ENCODE measurements around the gene VPS13D.

The VPS13D gene

GRCh38 chr1:12200208-12200607 is 29.6 kb upstream of the VPS13D start:
- no peak for TF ChIP-seq CTCF (IDR thresholded peaks at IDR 0.05; ENCODE audit: borderline replicate concordance, control extremely low read depth, extremely low read depth, insufficient read depth, missing control alignments)
- in situ Hi-C loops (cut with MboI; ENCODE audit: low sequenced_read_pairs, unreplicated experiment): loop anchor here (5.0 kb wide), 1 partner anchor 73 kb away; no protein-coding TSS in a partner anchor
- no peak for DNase-seq (ENCODE audit: low spot score)

DNA sequence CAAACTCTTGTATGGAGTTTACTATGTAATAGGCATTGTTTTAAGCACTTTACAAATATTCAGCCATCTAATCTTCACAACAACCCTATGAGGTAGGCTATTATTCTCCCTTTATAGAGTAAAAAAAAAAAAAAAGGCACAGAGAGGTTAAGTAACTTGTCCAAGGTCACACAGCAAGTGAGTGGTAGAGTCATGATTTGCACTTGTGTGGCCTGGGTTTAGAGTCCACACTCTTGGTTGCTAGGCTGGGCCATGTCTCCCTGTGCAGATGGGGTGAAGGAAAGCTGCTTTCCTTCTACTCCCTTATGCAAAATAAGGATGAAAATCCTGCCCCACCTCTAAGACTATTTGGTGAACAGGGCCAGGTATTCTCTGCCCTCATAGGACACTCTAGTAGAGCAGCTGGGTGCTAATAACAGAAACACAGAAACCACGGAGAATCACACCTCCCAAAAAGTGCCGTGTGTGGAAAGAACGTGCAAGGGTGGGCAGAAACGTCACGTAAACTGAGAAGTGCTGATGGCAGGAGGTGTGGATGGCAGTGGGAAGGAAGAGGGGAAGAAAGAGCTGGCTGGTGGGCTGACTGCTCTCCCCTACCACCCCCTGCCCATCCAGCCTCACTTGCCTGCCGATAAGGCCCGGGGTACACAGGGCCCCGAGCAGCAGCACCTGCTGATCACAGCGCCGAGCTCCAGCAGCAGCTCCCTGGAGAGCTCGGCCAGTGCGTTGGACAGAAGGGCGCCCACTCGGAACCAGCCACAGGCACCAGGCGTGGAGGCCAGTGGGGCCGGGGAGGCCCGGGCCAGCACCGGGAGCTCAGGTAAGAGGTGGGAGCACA is 28.3 kb upstream of the VPS13D start:
- no peak for TF ChIP-seq CTCF (IDR thresholded peaks at IDR 0.05; ENCODE audit: borderline replicate concordance, control extremely low read depth, extremely low read depth, insufficient read depth, missing control alignments)
- DNase-seq (ENCODE audit: low spot score): no peak
- in situ Hi-C loops (cut with MboI; ENCODE audit: low sequenced_read_pairs, unreplicated experiment): loop anchor here (5.0 kb wide), 1 partner anchor 74 kb away; no protein-coding TSS in a partner anchor

GRCh38 chr1:12202190-12202497 is 27.7 kb upstream of the VPS13D start:
- TF ChIP-seq CTCF (IDR thresholded peaks at IDR 0.05; ENCODE audit: borderline replicate concordance, control extremely low read depth, extremely low read depth, insufficient read depth, missing control alignments): no peak
- DNase-seq (ENCODE audit: low spot score): no peak

DNA sequence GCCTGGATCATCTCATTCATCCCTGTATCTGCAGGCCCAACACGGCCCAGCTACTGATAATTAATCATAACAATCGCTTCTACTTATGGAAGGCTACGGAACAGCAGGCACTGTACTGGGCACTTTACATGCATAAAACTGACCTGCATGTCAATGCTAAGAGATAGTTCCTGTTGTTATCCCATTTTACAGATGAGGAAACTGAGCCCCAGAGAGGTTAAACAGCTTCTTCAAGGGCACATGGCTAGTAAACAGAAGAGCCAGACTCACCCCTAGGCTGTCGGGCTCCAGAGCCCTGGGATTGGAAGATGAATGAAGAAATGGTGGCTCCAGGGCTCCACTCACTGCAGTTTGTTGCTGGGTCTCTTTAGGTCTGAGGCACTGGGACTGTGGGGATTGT is 27.3 kb upstream of the VPS13D start:
- no peak for DNase-seq (ENCODE audit: low spot score)
- TF ChIP-seq CTCF (IDR thresholded peaks at IDR 0.05; ENCODE audit: borderline replicate concordance, control extremely low read depth, extremely low read depth, insufficient read depth, missing control alignments): no peak
- in situ Hi-C loops (cut with MboI; ENCODE audit: low sequenced_read_pairs, unreplicated experiment): loop anchor here (5.0 kb wide), 1 partner anchor 75 kb away; no protein-coding TSS in a partner anchor

More at GRCh38 chr1:12202190-12202497, 27.7 kb upstream of the VPS13D start:
- in situ Hi-C loops (cut with MboI; ENCODE audit: low sequenced_read_pairs, unreplicated experiment): loop anchor here (5.0 kb wide), 1 partner anchor 75 kb away; no protein-coding TSS in a partner anchor

DNA sequence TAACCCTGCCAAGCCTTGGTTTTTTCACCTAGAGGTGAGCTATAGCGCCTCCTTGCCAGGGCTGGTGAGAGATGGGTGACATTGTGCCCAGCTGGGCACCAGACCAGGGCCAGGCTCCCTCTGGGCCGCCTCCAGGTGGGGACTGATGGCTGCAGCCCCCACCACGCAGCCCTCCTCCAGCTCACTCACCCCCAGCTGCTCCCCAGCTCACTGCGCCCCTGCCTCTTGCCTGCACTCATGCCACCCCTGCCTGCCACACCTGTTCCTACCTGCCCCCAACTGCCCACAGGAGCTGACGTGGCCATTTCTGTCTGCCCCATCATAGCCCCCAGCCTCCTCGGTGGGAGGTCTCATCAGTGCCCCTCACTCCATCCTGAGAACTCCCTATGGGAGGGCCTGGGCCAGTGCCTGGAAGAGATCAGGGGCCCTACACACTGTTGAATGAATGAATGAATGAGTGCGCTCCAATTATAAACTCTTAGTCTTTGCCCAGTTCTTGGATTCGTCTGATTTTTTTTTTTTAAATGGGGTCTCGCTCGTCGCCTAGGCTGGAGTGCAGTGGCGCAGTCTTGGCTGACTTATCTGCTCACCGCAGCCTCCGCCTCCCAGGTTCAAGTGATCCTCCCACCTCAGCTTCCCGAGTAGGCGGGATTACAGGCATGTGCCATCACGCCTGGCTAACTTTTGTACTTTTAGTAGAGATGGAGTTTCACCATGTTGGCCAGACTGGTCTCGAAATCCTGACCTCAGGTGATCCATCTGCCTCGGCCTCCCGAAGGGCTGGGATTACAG is 26.4 kb upstream of the VPS13D start:
- in situ Hi-C loops (cut with MboI; ENCODE audit: low sequenced_read_pairs, unreplicated experiment): loop anchor here (5.0 kb wide), 1 partner anchor 76 kb away; no protein-coding TSS in a partner anchor
- no peak for TF ChIP-seq CTCF (IDR thresholded peaks at IDR 0.05; ENCODE audit: borderline replicate concordance, control extremely low read depth, extremely low read depth, insufficient read depth, missing control alignments)
- DNase-seq (ENCODE audit: low spot score): no peak

- DNase-seq (ENCODE audit: low spot score): peak; percentile 74
Measured at GRCh38 chr1:12204140-12204539, 25.7 kb upstream of the VPS13D start.

More at GRCh38 chr1:12204140-12204539, 25.7 kb upstream of the VPS13D start:
- in situ Hi-C loops (cut with MboI; ENCODE audit: low sequenced_read_pairs, unreplicated experiment): loop anchor here (5.0 kb wide), 1 partner anchor 77 kb away; no protein-coding TSS in a partner anchor
- no peak for TF ChIP-seq CTCF (IDR thresholded peaks at IDR 0.05; ENCODE audit: borderline replicate concordance, control extremely low read depth, extremely low read depth, insufficient read depth, missing control alignments)

Measured in GM13976 (cell line).